Left lobe of liver (tissue), 2 donors: ENCODE data around the gene RSKR. TPM values are rescaled to one million over a fixed set of nuclear protein-coding genes. Genes with fewer than 3 reads are reported as not detected.
"Not testable (repeated sequence)": the region's sequence is repeated elsewhere in the genome, so short reads cannot be mapped to it uniquely, and the experiment has no call there.

Experiments
- ATAC-seq: fragments of 200-7000 bp; cut with Tn5 transposase; one replicate; pipeline ENCODE4 v1.9.1; 2020; ENCODE audit warnings: mild to moderate bottlenecking, moderate library complexity
- DNase-seq: peaks from one replicate; pipeline ENCODE4 v3.0.0-alpha.2; 2020; ENCODE audit warnings: low spot score
- total RNA-seq: library from RNA; stranded (reverse); gene quantifications from one replicate; pipeline ENCODE4 v1.2.1, GENCODE V29; 2021
- donor health status: DM: no; HTN: no; CAD: no; lungs with moderate emphysema.
- donor health status: DM: no; HTN: yes; CAD: no.

Gene RSKR, protein sequence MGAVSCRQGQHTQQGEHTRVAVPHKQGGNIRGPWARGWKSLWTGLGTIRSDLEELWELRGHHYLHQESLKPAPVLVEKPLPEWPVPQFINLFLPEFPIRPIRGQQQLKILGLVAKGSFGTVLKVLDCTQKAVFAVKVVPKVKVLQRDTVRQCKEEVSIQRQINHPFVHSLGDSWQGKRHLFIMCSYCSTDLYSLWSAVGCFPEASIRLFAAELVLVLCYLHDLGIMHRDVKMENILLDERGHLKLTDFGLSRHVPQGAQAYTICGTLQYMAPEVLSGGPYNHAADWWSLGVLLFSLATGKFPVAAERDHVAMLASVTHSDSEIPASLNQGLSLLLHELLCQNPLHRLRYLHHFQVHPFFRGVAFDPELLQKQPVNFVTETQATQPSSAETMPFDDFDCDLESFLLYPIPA
- 4.0 TPM for total RNA-seq

DNA sequence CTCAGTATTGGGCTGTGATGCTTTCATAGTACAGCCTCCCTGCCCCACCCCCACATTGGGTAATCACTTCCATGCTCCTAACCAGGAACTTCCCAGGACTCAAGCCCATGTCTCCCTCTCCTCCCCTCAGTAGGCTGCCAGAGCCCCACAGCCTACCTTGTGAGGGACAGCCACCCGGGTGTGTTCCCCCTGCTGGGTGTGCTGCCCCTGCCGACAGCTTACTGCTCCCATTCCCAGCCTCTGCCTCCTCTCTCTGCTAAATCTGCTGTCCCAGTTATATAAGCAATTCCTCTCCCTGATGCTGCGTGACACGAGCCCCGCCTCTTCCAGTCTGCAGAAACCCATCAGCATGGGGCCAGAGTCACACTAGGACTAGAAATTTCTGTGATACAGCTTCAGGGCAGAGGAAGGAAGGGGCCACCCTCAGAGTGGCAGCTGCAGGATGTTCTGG, at the start of gene RSKR:
RSKR (minus strand) TSS at position 255 of the 451 bp plus-strand sequence; CDS start at position 231, 24 bp downstream.
- DNase-seq, result no peak
- peak; percentile 40 for ATAC-seq

DNA sequence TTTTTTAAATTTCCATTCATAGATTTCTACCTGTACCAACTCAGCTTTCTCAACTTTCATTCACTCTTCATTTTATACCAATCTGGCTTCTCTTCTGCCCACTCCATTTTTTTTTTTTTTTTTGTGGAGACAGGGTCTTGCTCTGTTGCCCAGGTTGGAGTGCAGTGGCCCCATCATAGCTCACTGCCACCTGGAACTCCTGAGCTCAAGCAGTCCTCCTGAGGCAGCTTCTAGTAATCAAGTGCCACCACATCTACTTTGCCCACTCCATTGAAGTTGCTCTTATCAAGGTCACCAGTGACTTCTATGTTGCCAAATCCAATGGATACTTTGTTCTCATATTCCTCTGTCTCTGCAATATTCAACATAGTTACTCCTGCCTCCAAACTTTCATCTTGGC, 49.7 kb upstream of the RSKR start:
- DNase-seq (no peak), ATAC-seq (no peak)

DNA sequence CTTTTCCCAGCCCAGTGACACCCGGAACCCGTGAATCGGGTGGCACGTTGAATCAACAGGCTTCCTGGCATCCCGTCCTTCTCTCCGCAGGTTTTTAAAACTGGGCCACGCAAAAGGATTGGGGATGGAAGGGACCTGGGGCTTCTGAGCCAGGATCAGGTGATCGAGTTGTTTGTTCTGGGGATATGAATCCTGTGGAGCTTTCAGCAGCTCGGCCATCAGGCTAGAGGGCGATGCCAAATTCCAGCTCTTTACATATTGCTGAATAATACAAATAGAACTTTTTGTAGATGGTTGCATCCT, 48.5 kb upstream of the RSKR start:
- no peak for DNase-seq
- no peak for ATAC-seq

DNA sequence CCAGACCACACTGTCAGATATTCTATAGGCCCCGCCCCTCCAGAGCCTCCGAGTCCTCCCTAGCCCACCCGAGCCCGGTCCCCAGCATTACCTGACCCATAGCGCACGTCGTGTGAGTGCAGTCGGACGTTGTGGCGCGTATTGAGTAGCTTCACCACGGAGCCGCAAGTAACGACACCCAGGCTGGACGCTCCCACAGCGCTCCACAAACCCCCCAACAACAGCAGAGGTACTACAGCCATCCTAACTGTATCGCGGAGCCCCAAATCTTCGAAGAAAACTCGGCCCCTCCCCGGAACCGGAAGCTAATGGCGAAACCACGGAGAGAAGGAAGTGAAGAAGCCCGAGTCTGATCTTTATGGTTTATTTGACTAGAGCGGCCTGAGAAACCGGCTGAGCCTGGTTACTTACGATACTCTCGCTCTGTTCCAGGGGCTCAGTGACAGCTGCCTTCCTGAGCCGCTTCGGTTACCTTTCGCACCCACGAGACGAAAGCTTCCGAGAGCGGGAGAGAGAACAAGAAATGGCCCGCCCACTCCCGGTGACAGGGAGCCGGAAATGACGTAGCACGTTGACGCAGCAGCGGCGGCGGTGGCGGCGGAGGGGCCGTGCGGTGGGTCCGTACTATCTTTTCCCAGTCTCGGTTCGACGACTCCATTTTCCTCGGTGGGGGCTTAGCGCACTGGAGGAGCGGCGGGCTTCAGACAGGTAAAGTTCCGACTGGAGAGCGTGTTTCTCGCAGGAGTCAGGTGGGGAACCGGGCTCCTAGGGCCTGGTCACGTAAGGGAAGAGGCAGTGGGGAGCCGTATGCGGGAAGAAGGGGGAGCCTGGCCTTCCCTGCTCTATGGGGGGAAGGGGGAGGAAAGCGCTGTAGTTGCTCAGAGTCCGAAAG, 47.9 kb upstream of the RSKR start, which contains the start of the genes SDF2 and SUPT6H:
SDF2 (minus strand) TSS at position 272 of the 892 bp plus-strand sequence; CDS start at position 242, 30 bp downstream.
SUPT6H (plus strand) TSS at position 571 of the 892 bp plus-strand sequence. CDS start 11,197 bp downstream, outside the sequence.
- DNase-seq (peak; percentile 90), ATAC-seq (peak; percentile 96)

DNA sequence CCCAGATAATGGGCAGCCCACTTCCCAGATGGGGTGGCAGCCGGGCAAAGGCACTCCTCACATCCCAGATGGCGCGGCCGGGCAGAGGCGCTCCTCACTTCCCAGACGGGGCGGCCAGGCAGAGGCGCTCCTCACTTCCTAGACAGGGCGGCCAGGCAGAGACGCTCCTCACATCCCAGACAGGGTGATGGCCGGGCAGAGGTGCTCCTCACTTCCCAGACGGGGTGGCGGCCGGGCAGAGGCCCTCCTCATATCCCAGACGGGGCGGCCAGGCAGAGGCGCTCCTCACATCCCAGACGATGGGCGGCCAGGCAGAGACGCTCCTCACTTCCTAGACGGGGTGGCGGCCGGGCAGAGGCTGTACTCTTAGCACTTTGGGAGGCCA, 45.5 kb upstream of the RSKR start:
- DNase-seq, ATAC-seq: not testable (repeated sequence)

DNA sequence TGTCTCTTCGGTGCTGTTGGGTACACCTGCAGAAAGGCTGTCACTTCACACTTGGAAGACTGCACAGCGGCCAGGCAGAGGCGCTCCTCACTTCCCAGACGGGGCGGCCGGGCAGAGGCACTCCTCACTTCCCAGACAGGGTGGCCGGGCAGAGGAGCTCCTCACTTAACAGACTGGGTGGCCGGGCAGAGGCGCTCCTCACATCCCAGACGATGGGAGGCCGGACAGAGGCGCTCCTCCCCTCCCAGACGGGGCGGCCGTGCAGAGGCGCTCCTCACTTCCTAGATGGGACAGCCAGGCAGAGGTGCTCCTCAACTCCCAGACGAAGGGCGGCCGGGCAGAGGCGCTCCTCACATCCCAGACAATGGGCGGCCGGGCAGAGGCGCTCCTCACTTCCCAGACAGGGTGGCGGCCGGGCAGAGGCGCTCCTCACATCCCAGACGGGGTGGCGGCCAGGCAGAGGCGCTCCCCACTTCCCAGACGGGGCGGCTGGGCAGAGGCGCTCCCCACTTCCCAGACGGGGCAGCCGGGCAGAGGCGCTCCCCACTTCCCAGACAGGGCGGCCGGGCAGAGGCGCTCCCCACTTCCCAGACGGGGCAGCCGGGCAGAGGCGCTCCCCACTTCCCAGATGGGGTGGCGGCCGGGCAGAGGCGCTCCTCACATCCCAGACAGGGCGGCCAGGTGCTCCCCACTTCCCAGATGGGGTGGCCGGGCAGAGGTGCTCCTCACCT, 44.9 kb upstream of the RSKR start:
- DNase-seq, ATAC-seq: not testable (repeated sequence)

DNA sequence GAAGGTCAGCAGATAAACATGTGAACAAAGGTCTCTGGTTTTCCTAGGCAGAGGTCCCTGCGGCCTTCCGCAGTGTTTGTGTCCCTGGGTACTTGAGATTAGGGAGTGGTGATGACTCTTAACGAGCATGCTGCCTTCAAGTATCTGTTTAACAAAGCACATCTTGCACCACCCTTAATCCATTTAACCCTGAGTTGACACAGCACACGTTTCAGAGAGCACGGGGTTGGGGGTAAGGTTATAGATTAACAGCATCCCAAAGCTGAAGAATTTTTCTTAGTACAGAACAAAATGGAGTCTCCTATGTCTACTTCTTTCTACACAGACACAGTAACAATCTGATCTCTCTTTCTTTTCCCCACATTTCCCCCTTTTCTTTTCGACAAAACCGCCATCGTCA, 44.4 kb upstream of the RSKR start:
- ATAC-seq, result not testable (repeated sequence)

DNA sequence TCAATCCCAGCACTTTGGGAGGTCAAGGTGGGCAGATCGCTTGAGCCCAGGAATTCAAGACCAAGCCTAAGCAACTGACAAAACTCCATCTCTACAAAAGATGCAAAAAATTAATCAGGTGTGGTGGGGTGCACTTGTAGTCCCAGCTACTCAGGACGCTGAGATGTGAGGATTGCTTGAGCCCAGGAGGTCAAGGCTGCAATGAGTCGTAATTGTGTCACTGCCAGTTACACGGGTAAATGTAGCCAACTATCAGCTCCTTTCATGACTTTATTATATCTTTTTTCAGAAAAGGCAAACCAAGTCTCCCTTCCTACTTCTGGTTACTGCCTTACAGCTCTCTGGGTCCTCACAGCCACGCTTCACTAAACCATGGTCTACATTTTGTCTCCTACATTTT, 43.8 kb upstream of the RSKR start:
- no peak for ATAC-seq

More for the DNA sequence above, 44.4 kb upstream of the RSKR start:
- DNase-seq, result not testable (repeated sequence)

DNA sequence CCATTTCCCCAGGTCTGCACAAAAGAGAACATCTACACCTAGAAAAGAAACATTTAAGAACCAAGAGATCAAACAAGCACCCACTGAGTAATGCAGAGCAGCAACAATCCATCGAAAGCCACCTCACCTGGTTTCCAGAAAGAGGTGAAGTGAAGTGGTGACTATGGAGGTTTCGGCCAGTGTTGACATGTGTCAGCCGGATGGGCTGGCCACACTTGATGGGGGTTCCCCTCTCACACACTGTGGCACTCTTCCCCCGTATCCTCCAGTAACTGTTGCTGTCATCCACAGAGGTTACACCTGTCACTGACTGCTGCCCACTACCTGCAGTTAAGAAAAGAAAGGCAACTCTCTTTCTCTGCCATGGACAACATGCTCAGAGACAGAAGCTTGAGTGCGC, 41.2 kb upstream of the RSKR start:
- no peak for ATAC-seq

More for the DNA sequence above, 43.8 kb upstream of the RSKR start:
- no peak for DNase-seq

DNA sequence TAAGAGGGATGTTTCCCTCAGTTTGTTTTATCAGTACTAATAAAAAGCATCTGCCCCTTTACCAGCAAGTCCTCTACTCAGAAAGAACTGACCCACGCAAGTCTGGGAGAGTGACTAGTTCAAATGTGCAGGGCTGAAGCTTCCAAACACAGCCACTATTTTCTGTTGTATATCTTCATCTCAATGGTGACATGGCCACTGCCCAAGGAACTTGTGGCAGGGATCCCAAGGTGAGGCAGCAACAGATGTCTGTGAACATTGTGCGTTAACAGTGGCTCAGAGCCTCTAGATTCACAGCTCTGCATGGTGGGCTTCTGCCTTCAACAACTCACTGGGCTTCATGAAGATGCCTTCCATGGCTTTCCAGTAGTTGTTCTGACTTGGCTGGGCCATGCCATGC, 34.7 kb upstream of the RSKR start:
- ATAC-seq (no peak), DNase-seq (no peak)

More for the DNA sequence above, 41.2 kb upstream of the RSKR start:
- no peak for DNase-seq

DNA sequence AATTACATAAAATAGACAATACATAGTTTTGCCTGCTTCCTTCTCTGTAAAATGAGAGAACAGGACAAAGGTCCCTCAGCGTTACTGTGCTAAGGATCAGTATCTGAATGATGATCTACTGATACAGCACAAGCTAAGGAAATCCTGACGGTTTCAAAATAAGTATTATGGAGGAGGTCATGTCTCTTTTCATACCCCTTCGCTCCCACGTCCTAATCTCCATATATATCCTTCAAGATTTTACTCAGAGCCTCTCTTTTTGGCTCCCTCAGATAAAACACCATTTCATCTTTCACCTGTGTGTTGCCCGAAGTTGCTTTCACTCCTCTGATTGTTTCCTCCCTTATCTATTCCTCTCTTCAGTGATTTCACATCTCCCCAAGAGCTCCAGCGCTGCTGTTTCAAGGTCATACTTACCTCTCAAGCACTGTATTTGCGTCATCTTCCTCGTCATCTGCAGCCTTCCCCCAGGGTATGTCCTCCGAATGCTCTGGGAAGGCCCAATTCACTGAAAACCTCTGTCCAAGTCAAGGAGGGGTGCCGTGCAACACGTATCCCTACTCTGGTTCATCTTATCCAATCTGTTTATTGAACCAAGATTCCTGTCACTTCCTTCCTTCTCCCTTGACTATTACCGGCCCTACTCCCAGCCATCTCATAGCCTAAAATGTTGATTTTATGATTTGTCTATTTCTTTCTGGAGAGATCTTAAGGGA, 32.2 kb upstream of the RSKR start:
- no peak for ATAC-seq
- no peak for DNase-seq

DNA sequence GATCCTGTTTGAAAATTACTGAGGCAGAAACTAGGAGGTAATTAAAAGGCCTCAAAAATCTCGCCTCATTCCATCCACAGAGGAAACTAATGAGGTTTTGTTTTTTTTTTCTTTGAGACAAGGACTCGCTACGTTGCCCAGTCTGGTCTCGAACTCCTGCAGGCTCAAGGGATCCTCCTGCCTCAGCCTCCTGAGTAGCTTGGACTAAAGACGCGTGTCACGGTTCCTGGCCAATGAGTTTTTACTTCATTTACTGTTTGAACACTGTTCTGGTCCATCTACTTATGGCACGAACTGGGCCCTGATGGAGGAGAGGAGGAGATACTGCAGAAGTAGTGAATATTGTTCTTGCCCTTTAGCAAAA, 31.6 kb upstream of the RSKR start:
- no peak for DNase-seq
- no peak for ATAC-seq

DNA sequence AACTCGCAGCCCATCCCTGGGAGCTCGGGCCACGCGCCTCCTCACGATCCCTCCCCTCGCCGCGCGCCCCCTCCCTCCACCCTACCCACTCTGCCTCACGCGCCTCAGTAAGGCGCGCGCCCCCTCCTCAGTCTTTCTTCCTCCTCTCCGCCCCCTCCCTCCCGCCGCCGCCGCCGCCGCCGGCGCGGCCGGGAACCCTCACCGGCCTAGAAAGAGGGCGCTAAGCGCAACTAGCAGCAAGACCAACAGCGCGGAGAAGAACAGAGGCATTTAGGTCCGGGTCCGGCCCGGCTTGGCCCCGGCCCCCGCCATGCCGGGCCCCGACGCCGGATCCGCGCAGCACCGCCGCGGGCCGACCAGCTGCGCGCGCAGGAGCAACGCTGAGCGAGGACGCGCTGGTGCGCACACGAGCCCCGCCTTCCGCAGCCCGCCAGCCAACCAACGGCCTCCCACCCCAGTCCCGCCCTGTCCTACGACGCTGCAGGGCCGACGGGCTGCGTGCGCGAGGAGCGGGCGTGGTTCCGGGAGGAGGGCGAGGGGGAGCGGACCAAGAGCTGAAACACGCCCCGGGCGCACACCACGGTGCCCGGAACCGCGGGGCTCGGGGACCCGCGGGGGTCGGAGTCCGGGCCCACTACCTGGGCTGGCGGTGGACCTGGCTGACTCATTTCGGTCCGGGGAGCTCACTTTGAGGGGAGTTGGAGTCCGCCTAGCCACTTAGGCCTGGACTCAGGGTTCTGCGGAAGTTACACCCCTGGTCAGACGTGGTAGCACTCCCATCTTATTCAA, 31.0 kb upstream of the RSKR start, which contains the start of gene BLTP2:
BLTP2 (minus strand) TSS at position 372 of the 789 bp plus-strand sequence; CDS start at position 270, 102 bp downstream.
- ATAC-seq (peak; percentile 94), DNase-seq (peak; percentile 96)

DNA sequence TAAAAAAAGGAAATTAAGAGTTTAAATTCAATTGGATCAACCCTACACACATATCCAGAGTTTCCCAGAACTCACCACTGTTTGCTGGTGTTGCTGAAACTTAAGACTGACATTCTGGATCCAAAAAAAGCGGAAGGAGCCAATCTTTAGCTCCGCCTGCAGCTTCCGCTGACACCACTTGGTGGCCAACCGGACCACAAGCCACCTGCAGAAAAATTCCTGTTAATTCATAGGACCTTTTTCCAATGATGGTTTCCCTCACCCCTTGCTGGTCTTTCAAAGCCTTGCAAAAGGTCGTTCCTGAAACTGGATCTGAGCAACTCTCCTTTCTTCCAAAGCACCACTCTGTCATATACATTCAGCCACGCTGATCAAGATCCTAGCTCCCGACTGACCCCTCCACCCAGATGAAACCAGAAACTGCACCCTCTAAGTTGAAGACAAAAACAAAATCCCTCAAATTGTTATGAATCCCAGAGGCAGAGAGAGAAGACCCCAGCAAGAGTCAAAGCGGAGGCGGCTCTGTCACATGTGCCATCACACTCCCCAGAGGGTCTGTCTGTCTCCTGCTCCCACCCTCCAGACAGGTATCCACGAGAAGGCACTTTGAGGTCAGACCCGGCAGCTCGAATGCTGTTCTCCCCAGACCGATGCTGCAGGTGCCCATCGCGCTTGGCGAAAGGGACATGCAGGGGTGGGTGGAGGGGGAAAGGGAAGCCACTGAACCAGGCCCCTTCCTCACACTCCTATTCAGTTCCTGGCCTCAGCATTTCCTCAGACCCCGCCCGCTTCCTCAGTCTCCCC, 30.2 kb upstream of the RSKR start:
- peak; percentile 67 for DNase-seq
- peak; percentile 43 for ATAC-seq

DNA sequence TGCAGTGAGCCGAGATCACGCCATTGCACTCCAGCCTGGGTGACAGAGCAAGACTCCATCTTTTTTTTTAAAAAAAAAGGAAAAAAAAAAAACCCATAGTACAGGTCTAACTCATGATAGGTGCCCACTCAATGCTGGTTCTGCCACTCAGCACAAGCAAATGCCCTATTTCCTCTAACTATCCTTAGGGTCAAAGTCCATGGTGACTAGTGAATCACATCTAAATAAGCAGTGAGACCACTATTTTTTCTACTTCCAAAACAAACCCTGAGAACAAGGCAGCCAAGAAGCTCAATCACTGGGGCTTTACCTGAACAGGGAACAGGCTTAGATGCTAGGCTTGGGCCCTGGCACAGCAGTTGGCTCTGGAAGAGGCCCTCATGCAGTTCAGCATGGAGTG, 27.6 kb upstream of the RSKR start:
- ATAC-seq (no peak), DNase-seq (no peak)

DNA sequence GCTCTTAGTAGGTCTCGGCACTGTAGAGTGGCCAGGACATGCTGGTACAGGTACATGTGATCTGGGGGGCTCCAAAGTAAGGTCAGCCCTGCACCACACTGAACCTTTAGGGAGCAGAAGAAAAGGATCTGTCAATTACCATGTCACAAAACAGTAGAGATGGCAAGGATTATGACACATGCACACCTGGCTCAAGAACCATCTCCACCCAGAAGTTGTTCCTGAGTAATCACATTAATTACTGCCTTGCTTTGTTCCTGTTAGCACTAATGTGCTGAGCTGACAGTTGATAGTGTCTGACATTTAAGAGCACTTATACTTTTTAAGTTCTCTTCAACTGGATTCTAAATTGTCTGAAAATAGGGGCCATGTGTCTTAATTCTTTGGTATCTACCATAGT, 21.5 kb upstream of the RSKR start:
- ATAC-seq (no peak), DNase-seq (no peak)

DNA sequence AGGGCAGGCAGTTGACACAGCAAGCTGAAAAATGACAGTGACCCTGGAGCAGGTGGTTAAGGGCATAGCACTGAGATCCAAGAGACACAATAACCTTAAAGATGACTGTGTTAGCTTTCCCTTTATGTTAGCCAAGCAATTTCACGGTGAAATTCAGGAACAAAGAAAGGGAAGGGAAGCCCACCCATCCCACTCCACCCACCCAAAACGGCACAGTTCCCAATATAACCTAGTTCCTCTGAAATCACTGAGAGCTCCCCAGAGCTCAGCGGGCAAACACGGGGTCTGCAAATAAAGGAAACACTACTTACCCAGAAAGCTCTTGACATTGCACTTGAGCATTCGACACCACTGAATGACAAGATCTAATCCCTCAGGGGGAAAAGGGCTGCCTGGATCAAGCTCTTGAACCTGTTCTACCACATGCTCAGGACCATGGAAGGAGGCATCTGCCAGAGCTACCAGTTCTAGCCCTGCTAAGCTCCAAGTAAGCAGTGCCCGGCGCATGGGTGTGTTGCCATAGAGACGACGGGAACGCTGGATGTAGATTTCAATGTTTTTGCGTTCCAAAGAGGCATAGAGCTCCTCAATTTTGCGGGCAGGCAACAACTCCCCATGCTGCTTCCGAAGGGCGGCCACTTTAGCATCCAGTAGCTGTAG, 20.4 kb upstream of the RSKR start:
- DNase-seq, result no peak
- ATAC-seq, result no peak

DNA sequence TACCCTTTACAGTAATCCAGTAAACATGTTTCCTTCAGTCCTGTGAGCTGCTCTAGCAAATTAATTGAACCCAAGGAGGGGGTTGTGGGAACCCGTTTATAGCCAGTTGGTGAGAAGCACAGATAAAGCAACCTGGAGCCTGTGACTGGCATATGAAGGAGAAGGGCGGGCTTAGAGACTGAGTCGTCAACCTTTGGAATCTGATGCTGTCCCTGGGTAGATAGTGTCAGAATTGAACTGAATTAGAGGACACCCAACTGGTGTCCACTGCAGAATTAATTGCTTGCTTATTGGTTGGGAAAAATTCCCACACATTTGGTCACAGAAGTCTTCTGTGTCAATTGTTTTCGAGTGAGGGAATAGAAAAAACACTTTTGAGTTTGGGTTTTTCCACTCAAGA, 12.8 kb upstream of the RSKR start:
- no peak for DNase-seq
- ATAC-seq, result peak; percentile 70
